HG03045 (cell line): ENCODE results near the gene STAG1.
"Not testable (repeated sequence)": the region's sequence is repeated elsewhere in the genome, so short reads cannot be mapped to it uniquely, and the experiment has no call there.

Experiments used
- ATAC-seq: cut with Tn5 transposase; IDR thresholded peaks from one replicate; pipeline ENCODE4 v1.9.1; 2021; ENCODE audit warnings: mild to moderate bottlenecking, moderate library complexity; ENCODE audit not compliant: unreplicated experiment

The STAG1 gene

GRCh38 chr3:136343873-136344555 is 408.2 kb downstream of the STAG1 start:
- no peak for ATAC-seq

GRCh38 chr3:136343446-136343845 is 408.7 kb downstream of the STAG1 start:
- ATAC-seq: no peak

- ATAC-seq: no peak
These were observed 415.7 kb downstream of the STAG1 start for GRCh38 chr3:136336329-136337100.

GRCh38 chr3:136334726-136335125 is 417.5 kb downstream of the STAG1 start:
- ATAC-seq: not testable (repeated sequence)

- ATAC-seq: no peak
These were observed 418.0 kb downstream of the STAG1 start for GRCh38 chr3:136334209-136334608.

- ATAC-seq: no peak
These were observed 419.4 kb downstream of the STAG1 start for GRCh38 chr3:136332776-136333175.

GRCh38 chr3:136332302-136332701 is 419.9 kb downstream of the STAG1 start:
- no peak for ATAC-seq

- no peak for ATAC-seq
These were observed 421.3 kb downstream of the STAG1 start for GRCh38 chr3:136330900-136331299.

GRCh38 chr3:136329593-136329992 is 422.6 kb downstream of the STAG1 start:
- no peak for ATAC-seq

- ATAC-seq: no peak
These were observed 424.5 kb downstream of the STAG1 start for GRCh38 chr3:136327671-136328070.

- no peak for ATAC-seq
These were observed 425.9 kb downstream of the STAG1 start for GRCh38 chr3:136326316-136326715.

- ATAC-seq: no peak
These were observed 440.2 kb downstream of the STAG1 start for GRCh38 chr3:136311968-136312367.

GRCh38 chr3:136311261-136311660 is 440.9 kb downstream of the STAG1 start:
- ATAC-seq: no peak

- ATAC-seq: no peak
These were observed 446.3 kb downstream of the STAG1 start for GRCh38 chr3:136305879-136306278.

- no peak for ATAC-seq
These were observed 451.7 kb downstream of the STAG1 start for GRCh38 chr3:136300444-136300843.

GRCh38 chr3:136297826-136298225 is 454.4 kb downstream of the STAG1 start:
- no peak for ATAC-seq

GRCh38 chr3:136296960-136297359 is 455.2 kb downstream of the STAG1 start:
- no peak for ATAC-seq

- ATAC-seq: no peak
These were observed 458.0 kb downstream of the STAG1 start for GRCh38 chr3:136294176-136294575.

- no peak for ATAC-seq
These were observed 458.9 kb downstream of the STAG1 start for GRCh38 chr3:136293279-136293678.

GRCh38 chr3:136292500-136292899 is 459.7 kb downstream of the STAG1 start:
- no peak for ATAC-seq

GRCh38 chr3:136291302-136291701 is 460.9 kb downstream of the STAG1 start:
- no peak for ATAC-seq
